ENCODE results near the gene GPS2.

The GPS2 gene

DNA sequence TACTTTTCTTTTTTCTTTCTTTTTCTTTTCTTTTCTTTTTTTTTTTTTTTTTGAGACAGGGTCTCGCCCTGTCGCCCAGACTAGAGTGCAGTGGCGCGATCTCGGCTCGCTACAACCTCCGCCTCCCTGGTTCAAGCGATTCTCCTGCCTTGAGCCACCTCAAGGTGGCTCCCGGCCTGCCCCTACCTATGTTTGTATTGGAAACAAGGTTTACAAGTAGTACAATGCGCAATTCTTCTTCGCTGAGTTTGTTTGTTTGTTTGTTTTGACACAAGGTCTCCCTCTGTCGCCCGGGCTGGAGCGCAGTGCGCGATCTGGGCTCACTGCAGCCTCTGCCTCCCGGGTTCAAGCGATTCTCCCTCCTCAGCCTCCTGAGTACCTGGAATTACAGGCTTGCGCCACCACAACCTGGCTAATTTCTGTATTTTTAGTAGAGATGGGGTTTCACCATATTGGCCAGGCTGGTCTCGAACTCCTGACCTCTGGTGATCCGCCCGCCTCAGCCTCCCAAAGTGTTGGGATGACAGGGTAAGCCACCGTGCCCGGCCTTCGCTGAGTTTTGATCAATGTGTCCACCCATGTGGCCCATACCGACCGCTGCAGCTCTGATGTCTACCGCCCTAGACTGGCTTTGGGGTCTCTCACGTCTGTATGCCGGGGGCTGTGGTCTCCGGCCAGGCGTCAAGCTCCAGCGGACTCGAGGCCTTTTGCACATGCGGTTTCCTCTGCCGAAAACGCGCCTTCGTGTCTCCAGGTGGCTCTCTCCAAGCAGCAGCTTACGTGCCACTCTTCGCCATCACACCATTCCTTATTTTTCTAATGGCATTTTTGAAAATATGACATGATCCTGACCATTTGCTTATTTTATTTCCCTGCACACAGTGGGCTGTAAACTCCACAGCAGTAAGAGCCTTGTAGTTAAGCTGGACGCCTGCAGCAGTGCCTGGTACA, 19.7 kb downstream of the GPS2 start:
- peak overlapping the region; percentile 56; the same call in 1 of the 2 replicates for H3K9ac ChIP-seq (ENCODE audit: low read depth, low read length)
- no peaks in the 10 kb centered on the region for H3K36me3 ChIP-seq (ENCODE audit: insufficient read depth, low read length)
- H3K4me1 ChIP-seq (ENCODE audit: insufficient read depth, low read length): peaks cover 18% of the 10 kb centered on the region
- no peaks in the 10 kb centered on the region for H3K9me3 ChIP-seq (ENCODE audit: control insufficient read depth, insufficient read depth, low read length)

DNA sequence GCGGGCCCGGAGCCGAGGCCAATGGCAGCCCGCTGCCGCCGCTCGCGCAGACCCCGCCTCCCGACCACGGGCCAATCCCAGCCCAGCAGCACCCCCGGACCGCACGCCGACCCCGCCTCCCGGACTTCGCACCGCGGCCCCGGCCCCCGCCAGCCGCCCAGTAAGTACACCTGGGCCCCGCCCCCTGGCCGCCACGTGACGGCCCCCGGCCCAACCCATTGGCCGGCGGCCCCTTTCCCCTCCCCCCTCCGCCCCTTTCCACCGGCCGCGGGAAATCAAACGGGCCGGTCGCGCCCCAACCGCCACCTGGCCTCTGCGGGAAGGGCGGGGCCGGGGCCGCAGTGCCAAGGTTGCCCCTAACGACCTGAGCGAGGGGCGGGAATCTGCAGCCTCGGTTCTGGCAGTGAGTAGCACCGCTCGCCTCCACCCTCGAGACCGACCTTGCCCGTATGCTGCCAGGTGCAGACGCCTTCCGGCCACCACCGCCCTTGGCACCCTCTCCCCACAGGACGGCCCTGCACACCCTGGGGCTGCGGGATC, 20.5 kb downstream of the GPS2 start, which contains the start of gene YBX2:
TSS of gene YBX2 (minus strand) at position 26 of the 540 bp plus-strand sequence. CDS start 139 bp downstream, outside the sequence.
- H3K9me3 ChIP-seq (ENCODE audit: control insufficient read depth, insufficient read depth, low read length): no peaks in the 10 kb centered on the region
- H3K9ac ChIP-seq (ENCODE audit: low read depth, low read length): peak within 1 kb of the TSS; percentile 56
- peaks cover 18% of the 10 kb centered on the region for H3K4me1 ChIP-seq (ENCODE audit: insufficient read depth, low read length)
- no peaks in the 10 kb centered on the region for H3K36me3 ChIP-seq (ENCODE audit: insufficient read depth, low read length)

DNA sequence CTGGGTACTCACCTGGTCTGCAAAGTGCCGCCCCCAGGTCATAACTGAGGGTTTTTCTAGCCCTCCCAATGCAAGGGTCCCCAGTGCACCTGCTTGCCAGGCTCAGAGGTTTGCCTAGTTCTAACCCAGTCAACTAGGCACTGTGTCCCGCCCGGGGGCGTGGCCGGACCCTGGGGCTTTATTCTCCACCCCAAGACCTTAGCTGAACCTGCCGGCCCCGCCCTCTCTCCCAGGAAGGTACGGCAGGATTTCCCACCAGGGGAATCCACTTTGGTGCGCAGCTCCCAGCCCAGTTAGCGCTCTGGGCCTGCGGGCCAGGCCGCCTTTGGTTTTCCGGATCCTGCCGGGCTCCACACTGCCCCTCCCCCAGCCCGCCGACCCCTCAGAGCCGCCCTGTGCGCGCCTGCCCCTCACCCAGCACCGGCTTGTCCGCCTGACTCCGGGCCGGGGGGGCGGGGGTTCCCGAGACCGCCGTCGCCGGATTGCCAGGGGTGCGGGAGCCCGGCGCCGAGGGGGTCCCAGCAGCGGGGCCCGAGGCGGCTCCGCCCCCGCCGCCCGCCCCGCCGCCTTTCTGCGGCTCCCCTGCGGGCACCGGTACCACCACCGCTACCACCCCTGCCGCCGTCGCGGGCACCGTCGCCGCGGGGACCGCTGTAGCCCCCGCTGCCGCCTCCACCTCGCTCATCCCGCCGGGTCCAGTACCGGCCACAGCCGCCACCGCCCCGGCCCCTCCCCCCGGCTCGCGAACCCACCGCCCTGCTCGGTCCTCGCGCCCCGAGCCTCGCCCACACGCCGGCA, 21.1 kb downstream of the GPS2 start:
- Histone ChIP-seq H3K9me3 (ENCODE audit: control insufficient read depth, insufficient read depth, low read length) (no peaks in the 10 kb centered on the region), H3K9ac (ENCODE audit: low read depth, low read length) (peak overlapping the region; percentile 46; the same call in 1 of the 2 replicates), H3K4me1 (ENCODE audit: insufficient read depth, low read length) (peaks cover 18% of the 10 kb centered on the region), H3K36me3 (ENCODE audit: insufficient read depth, low read length) (no peaks in the 10 kb centered on the region)

DNA sequence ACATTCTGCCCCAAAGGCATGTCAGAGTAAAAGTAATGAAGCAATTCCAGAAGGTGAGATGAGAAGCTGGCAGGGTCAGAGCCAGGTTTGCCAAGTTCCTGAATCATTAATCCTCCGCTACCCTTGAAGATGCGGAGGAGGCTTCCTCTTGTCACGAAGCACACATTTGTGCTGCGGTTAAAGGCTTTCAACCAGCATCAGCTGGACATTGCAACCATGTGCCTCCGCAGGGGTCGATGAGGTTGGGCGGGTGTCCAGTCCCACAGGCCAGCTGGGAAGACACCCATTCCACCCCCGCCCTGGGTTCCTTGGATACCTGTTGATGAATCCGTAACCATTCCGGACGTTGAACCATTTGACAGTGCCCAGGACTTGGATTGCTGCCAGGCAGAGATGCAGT, 22.0 kb downstream of the GPS2 start:
- Histone ChIP-seq H3K36me3 (ENCODE audit: insufficient read depth, low read length) (no peaks in the 10 kb centered on the region), H3K4me1 (ENCODE audit: insufficient read depth, low read length) (peaks cover 18% of the 10 kb centered on the region), H3K9me3 (ENCODE audit: control insufficient read depth, insufficient read depth, low read length) (no peaks in the 10 kb centered on the region), H3K9ac (ENCODE audit: low read depth, low read length) (no peak overlapping the region)

DNA sequence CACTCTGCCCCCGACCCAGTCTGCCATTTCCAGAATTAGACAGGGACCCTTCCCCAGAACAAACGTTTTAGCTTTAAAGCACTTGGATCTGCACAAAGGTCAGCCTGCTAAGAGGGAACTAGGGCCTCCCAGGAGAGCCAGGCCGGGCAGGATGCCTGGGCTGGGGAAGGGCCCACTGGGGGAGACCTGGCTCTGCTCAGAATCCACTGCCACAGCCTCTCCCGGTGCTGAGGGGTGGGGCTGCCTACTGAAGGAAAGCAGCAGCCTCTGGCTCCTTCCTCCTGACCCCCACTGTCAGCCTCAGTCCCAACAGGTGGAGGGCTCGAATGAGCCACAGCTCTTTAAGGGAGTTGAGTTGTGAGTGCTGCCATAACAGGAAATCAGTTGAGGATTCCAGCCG, 22.4 kb downstream of the GPS2 start:
- Histone ChIP-seq H3K4me1 (ENCODE audit: insufficient read depth, low read length) (peaks cover 18% of the 10 kb centered on the region), H3K9me3 (ENCODE audit: control insufficient read depth, insufficient read depth, low read length) (no peaks in the 10 kb centered on the region), H3K9ac (ENCODE audit: low read depth, low read length) (no peak overlapping the region), H3K36me3 (ENCODE audit: insufficient read depth, low read length) (no peaks in the 10 kb centered on the region)

DNA sequence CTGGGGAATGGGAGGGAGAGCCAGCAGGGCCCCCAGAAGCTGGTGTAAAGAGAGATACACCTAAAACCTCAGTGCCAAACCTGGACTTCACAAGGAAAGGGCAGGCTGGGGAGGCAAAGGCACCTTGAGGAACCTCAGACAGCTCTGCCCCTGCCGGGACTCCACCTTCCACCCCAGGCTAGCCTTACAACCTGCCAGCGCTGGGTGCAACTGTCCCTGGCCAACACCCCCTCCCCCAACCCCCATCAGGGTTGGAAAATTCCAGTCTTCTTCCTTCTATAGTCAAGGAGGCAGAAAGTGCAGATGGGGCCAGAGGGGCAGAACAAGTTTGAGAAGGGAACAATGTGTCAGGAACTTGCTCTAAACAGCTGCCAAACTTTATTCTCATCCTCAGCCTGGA, 23.0 kb downstream of the GPS2 start:
- H3K9me3 ChIP-seq (ENCODE audit: control insufficient read depth, insufficient read depth, low read length): no peaks in the 10 kb centered on the region

DNA sequence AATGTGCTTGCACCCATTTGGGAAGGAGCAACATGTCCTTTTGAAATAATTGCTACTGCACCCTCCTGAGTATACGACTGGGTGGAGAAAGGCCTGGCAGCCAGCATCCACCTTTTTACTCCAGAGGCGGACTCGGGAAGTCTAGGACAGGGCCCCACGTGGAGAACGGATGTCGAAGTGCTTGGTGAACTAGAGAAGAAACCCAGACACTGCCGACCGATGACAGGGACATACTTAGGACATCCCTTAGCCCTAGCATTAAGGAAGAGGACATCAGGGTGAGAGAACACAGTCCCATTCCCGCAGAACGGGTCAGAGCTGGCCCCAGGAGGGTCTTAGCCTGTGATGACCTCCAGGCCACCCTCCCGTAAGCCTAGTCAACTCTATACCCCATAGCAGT, 24.5 kb downstream of the GPS2 start:
- H3K36me3 ChIP-seq (ENCODE audit: insufficient read depth, low read length): no peaks in the 10 kb centered on the region
- H3K9ac ChIP-seq (ENCODE audit: low read depth, low read length): no peak overlapping the region
- no peaks in the 10 kb centered on the region for H3K9me3 ChIP-seq (ENCODE audit: control insufficient read depth, insufficient read depth, low read length)
- peaks cover 18% of the 10 kb centered on the region for H3K4me1 ChIP-seq (ENCODE audit: insufficient read depth, low read length)

More for the DNA sequence above, 23.0 kb downstream of the GPS2 start:
- H3K36me3 ChIP-seq (ENCODE audit: insufficient read depth, low read length): no peaks in the 10 kb centered on the region
- peaks cover 18% of the 10 kb centered on the region for H3K4me1 ChIP-seq (ENCODE audit: insufficient read depth, low read length)
- H3K9ac ChIP-seq (ENCODE audit: low read depth, low read length): no peak overlapping the region

DNA sequence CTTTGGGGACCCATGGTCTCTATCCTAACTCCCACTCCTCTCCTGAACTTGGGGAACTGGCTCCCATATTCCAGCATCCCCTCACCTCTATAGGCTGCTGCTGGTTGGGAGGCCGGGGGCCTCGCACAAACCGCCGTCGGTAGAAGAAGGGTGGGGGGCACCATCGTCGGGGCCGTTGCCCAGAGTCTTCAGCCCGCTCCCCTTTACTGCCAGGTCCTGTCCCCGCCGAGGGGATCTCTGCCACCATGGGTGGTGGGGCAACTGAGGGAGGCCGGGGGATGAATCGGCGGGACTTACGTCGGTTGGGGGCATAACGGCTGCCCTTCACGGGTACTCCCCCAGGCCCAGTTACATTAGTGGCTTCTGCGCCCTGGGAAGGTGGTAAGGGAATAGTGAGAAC, 25.0 kb downstream of the GPS2 start:
- Histone ChIP-seq H3K36me3 (ENCODE audit: insufficient read depth, low read length) (no peaks in the 10 kb centered on the region), H3K4me1 (ENCODE audit: insufficient read depth, low read length) (peaks cover 18% of the 10 kb centered on the region), H3K9me3 (ENCODE audit: control insufficient read depth, insufficient read depth, low read length) (no peaks in the 10 kb centered on the region), H3K9ac (ENCODE audit: low read depth, low read length) (no peak overlapping the region)

DNA sequence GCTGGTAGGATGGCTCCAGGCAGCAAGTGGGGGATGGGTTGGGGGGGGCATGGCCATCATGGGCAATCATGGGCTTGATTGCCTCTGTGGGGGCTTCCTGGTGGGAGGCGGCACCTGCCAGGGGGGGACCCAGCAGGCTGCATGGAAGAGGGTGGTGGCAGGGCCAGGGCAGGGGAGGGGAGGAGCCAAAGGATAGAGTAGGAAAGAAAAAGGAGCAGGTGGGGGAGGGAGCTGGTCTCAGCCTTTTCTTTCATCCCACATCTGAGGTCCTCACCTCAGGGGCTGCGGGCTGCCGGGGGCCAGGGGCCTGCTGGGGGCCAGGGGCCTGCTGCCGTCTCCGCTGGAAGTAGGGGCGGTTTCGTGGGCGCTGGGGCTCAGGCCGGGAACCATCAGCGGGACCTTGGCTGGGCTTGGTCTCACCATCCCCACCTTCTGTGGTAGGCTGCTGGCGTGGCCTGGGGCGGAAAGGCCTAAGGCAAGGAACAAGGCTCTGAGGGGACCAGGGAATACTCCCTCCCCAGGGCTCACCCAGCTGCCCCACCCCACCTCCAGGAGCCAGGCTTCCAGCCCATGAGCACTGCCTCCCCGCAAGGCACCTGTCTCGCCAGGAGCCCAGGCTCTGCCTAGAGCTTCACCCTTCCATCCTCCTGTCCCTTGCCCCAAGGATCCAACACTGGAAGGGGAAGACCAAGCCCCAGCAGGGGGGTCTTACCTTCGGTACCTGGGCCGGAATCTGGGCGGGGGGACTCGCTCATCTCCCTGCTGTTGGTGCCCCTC, 25.7 kb downstream of the GPS2 start:
- peaks cover 18% of the 10 kb centered on the region for H3K4me1 ChIP-seq (ENCODE audit: insufficient read depth, low read length)
- H3K36me3 ChIP-seq (ENCODE audit: insufficient read depth, low read length): no peaks in the 10 kb centered on the region
- no peak overlapping the region; the same call in 1 of the 2 replicates for H3K9ac ChIP-seq (ENCODE audit: low read depth, low read length)
- no peaks in the 10 kb centered on the region for H3K9me3 ChIP-seq (ENCODE audit: control insufficient read depth, insufficient read depth, low read length)

DNA sequence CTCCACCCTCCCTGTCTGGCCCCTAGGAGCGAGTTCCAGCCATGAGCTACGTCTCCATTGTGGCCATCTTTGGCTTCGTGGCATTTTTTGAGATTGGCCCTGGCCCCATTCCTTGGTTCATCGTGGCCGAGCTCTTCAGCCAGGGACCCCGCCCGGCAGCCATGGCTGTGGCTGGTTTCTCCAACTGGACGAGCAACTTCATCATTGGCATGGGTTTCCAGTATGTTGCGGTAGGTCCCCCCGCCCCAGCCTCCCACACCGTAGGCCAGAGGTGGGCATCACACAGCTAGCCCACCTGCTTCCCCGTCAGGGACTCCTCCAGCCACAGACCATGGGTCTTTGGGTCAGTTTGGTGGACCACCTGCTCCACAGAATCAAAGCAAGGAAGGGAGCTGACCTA, 29.5 kb downstream of the GPS2 start:
- H3K9me3 ChIP-seq (ENCODE audit: control insufficient read depth, insufficient read depth, low read length): no peaks in the 10 kb centered on the region

DNA sequence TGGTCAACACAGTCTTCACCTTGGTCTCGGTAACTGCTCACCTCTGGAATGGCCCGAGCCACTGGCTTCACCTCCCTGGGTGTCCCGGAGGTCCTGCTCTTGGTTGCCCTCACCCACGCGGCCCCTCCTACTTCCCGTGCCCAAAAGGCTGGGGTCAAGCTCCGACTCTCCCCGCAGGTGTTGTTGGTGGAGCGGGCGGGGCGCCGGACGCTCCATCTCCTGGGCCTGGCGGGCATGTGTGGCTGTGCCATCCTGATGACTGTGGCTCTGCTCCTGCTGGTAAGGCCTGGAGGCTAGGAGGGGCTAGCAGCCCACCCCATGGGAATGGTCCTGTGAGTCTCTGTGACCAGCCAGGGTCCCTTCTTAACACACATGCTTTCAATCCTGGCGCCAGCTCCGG, 30.2 kb downstream of the GPS2 start:
- Histone ChIP-seq H3K9me3 (ENCODE audit: control insufficient read depth, insufficient read depth, low read length) (no peaks in the 10 kb centered on the region), H3K4me1 (ENCODE audit: insufficient read depth, low read length) (peaks cover 3% of the 10 kb centered on the region; the same call in 1 of the 2 replicates), H3K9ac (ENCODE audit: low read depth, low read length) (no peak overlapping the region), H3K36me3 (ENCODE audit: insufficient read depth, low read length) (no peaks in the 10 kb centered on the region)

More for the DNA sequence above, 29.5 kb downstream of the GPS2 start:
- Histone ChIP-seq H3K9ac (ENCODE audit: low read depth, low read length) (no peak overlapping the region), H3K36me3 (ENCODE audit: insufficient read depth, low read length) (no peaks in the 10 kb centered on the region), H3K4me1 (ENCODE audit: insufficient read depth, low read length) (peaks cover 3% of the 10 kb centered on the region; the same call in 1 of the 2 replicates)

DNA sequence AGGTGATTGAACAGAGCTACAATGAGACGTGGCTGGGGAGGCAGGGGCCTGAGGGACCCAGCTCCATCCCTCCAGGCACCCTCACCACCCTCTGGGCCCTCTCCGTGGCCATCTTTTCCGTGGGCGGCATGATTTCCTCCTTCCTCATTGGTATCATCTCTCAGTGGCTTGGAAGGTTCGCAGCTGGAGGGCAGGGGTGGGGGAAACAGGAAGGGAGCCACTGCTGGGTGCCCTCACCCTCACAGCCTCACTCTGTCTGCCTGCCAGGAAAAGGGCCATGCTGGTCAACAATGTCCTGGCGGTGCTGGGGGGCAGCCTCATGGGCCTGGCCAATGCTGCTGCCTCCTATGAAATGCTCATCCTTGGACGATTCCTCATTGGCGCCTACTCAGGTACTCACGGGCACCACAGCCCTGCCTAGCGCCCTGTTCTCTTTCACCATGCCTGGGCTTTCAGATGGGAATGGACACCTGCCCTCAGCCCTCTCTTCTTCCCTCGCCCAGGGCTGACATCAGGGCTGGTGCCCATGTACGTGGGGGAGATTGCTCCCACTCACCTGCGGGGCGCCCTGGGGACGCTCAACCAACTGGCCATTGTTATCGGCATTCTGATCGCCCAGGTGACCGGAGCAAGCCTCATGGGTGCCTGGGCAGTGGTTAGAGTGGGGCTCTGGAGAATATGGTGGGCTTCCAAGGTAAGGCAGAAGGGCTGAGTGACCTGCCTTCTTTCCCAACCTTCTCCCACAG, 31.5 kb downstream of the GPS2 start:
- no peaks in the 10 kb centered on the region for H3K36me3 ChIP-seq (ENCODE audit: insufficient read depth, low read length)
- no peaks in the 10 kb centered on the region for H3K9me3 ChIP-seq (ENCODE audit: control insufficient read depth, insufficient read depth, low read length)
- peaks cover 3% of the 10 kb centered on the region; the same call in 1 of the 2 replicates for H3K4me1 ChIP-seq (ENCODE audit: insufficient read depth, low read length)
- H3K9ac ChIP-seq (ENCODE audit: low read depth, low read length): no peak overlapping the region

DNA sequence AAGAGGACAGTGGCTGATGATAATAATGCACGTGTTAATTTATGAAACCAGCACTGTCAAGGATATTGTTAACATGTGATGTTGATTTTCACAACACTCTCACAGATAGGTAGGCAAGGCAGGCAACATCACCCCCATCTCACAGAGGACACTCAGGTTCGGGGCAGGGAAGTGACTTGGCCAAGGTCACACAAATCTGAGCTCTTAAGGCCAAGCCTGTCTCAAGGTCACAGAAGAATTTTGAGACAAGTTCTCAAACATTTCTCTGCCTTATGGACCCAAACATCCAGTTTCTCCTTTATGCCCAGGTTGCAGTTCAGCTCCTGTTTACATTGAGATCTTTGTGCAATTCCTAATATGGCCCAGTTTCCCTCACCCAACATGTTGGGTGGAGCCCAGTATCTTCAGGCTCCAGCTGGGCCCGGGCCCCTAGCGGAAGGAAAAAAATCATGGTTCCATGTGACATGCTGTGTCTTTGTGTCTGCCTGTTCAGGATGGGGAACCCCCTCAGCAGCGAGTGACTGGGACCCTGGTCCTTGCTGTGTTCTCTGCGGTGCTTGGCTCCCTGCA, 32.3 kb downstream of the GPS2 start:
- Histone ChIP-seq H3K9me3 (ENCODE audit: control insufficient read depth, insufficient read depth, low read length) (no peaks in the 10 kb centered on the region), H3K9ac (ENCODE audit: low read depth, low read length) (peak overlapping the region; percentile 67), H3K4me1 (ENCODE audit: insufficient read depth, low read length) (peaks cover 3% of the 10 kb centered on the region; the same call in 1 of the 2 replicates), H3K36me3 (ENCODE audit: insufficient read depth, low read length) (no peaks in the 10 kb centered on the region)
